Glutamatergic neuron (in vitro differentiated cells): ENCODE results near the gene SLC38A7. TPM values are rescaled to one million over a fixed set of nuclear protein-coding genes. Genes with fewer than 3 reads are reported as not detected.

ENCODE experiments used
- DNase-seq: peaks from one replicate; pipeline ENCODE4 v3.0.0; 2022
- H3K27ac Mint-ChIP-seq: one replicate; pipeline ENCODE4 v1.8.0; 2020; ENCODE audit warnings: mild to moderate bottlenecking, mixed read lengths, inconsistent platforms; ENCODE audit not compliant: unreplicated experiment
- H3K27me3 Mint-ChIP-seq: one replicate; pipeline ENCODE4 v1.8.0; 2020; ENCODE audit warnings: mild to moderate bottlenecking, moderate library complexity, mixed read lengths, inconsistent platforms; ENCODE audit not compliant: unreplicated experiment
- H3K36me3 Mint-ChIP-seq: one replicate; pipeline ENCODE4 v1.8.0; 2020; ENCODE audit warnings: mild to moderate bottlenecking, mixed read lengths, inconsistent platforms; ENCODE audit not compliant: unreplicated experiment
- H3K4me1 Mint-ChIP-seq: one replicate; pipeline ENCODE4 v1.8.0; 2020; ENCODE audit warnings: mild to moderate bottlenecking, low read depth, mixed read lengths, inconsistent platforms; ENCODE audit not compliant: unreplicated experiment
- H3K4me3 Mint-ChIP-seq: one replicate; pipeline ENCODE4 v1.8.0; 2020; ENCODE audit warnings: mild to moderate bottlenecking, mixed read lengths, inconsistent platforms; ENCODE audit not compliant: unreplicated experiment
- H3K9me3 Mint-ChIP-seq: one replicate; pipeline ENCODE4 v1.8.0; 2020; ENCODE audit warnings: mild to moderate bottlenecking, moderate library complexity, mixed read lengths, inconsistent platforms; ENCODE audit not compliant: unreplicated experiment
- CTCF ChIP-seq: fragments of 200-600 bp; sonication (generic); IDR thresholded peaks from one replicate; pipeline ENCODE4 v1.5.0; 2021; ENCODE audit not compliant: partially characterized antibody, unreplicated experiment
- long read RNA-seq: library from polyadenylated mRNA; unstranded; transcript quantifications from one replicate; pipeline ENCODE4 v2.0.0, GENCODE V29; 2020; ENCODE audit not compliant: unreplicated experiment
- total RNA-seq: library from RNA; stranded (reverse); fragmentation: NEBNext Ultra II Directional; extraction: Animal tissue kit (Norgen Biotek cat#: 25700); gene quantifications from one replicate; pipeline ENCODE4 v1.2.1, GENCODE V29; 2021; ENCODE audit not compliant: unreplicated experiment

Gene SLC38A7
- total RNA-seq: 52.9 TPM
- long read RNA-seq, full-length matches to known transcripts: 8 of 20 reads
- long read RNA-seq, partial matches to known transcripts: 4 of 20 reads
- long read RNA-seq, other reads (novel, unspliced or antisense): 8 of 20 reads

- H3K4me3 Mint-ChIP-seq: peak within 1 kb of the TSS; percentile 97
- H3K27me3 Mint-ChIP-seq: no peaks in the 10 kb centered on the region
- no peaks in the 10 kb centered on the region for H3K36me3 Mint-ChIP-seq
- peak; percentile 93 for DNase-seq
- H3K4me1 Mint-ChIP-seq: peaks cover 8% of the 10 kb centered on the region
- peaks cover 5% of the 10 kb centered on the region for H3K9me3 Mint-ChIP-seq
- TF ChIP-seq CTCF: no peak
- peak within 1 kb of the TSS; percentile 88 for H3K27ac Mint-ChIP-seq
Measured at GRCh38 chr16:58684354-58685083, at the start of gene SLC38A7. TSS of gene SLC38A7 (minus strand) at chr16:58684770. CDS start at chr16:58680126, 4,644 bp downstream.

DNA sequence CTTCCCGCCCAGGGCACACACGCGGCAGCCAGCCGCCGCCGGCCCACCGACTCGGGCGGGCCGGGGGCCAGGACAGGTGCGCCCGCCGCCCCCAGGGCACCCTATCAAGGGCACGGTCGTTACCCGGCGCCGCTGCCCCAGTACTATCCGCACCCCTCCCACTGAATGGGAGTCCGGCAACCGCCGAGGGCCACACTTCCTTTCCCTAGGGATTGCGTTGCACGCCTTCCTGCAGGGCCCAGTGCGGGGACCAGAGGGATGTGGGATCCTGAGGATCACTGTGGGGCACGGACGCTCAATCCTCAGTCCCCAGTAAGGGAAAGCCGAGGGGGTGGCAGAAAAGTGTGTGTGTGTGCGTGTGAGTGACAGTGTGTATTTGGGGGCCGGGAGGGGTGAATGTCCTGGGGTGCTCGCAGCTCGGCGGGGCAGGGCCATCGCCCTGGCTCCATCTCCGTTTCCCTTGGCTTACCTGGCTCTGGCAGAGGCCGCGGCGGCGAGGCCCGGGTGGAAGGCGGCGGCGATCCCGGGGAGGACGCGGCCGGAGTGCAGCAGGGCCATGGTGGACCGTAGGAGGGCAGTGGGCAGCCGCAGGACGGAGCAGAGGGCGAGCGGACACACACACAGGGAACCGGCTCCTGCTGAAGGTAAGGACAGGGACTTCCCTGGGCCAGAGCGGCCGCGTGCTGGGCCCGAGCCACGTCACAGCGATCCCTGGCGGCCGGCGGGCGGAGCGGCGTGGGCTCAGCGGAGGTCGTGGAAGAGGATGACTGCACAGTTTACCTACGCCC, 49.3 kb upstream of the SLC38A7 start, which contains the start of gene GOT2:
Gene GOT2, minus strand, starts transcription at position 646 of the 788 bp plus-strand sequence. Its CDS starts 88 bp downstream, at position 558.
- peak; percentile 81 for TF ChIP-seq CTCF
- peak within 1 kb of the TSS; percentile 100 for H3K4me3 Mint-ChIP-seq
- H3K27ac Mint-ChIP-seq: peak within 1 kb of the TSS; percentile 94
- no peaks in the 10 kb centered on the region for H3K36me3 Mint-ChIP-seq
- peaks cover 5% of the 10 kb centered on the region for H3K27me3 Mint-ChIP-seq
- DNase-seq: peak; percentile 90
- peaks cover 3% of the 10 kb centered on the region for H3K9me3 Mint-ChIP-seq
- H3K4me1 Mint-ChIP-seq: peaks cover 3% of the 10 kb centered on the region

- Mint-ChIP-seq H3K4me3 (peak overlapping the region; percentile 91), H3K9me3 (peaks cover 3% of the 10 kb centered on the region), H3K36me3 (no peaks in the 10 kb centered on the region), H3K4me1 (peaks cover 3% of the 10 kb centered on the region), H3K27ac (peak overlapping the region; percentile 57), H3K27me3 (peaks cover 4% of the 10 kb centered on the region)
- no peak for TF ChIP-seq CTCF
- DNase-seq: no peak
Measured at GRCh38 chr16:58733248-58733670, 48.7 kb upstream of the SLC38A7 start.

GRCh38 chr16:58732545-58733247, 48.1 kb upstream of the SLC38A7 start:
- Mint-ChIP-seq H3K9me3 (peaks cover 3% of the 10 kb centered on the region), H3K27ac (peak overlapping the region; percentile 57), H3K27me3 (peaks cover 4% of the 10 kb centered on the region), H3K4me3 (peak overlapping the region; percentile 91), H3K4me1 (peaks cover 3% of the 10 kb centered on the region), H3K36me3 (no peaks in the 10 kb centered on the region)
- DNase-seq: no peak
- TF ChIP-seq CTCF: no peak
